Duodenal mucosa (tissue), 2 donors: Measurements from ENCODE around the gene METTL16.
"Not testable (repeated sequence)": the region's sequence is repeated elsewhere in the genome, so short reads cannot be mapped to it uniquely, and the experiment has no call there.

Source experiments
- H3K27ac ChIP-seq: one replicate; pipeline ENCODE4 v1.7.0; 2013; ENCODE audit warnings: low read depth, low read length
- H3K27me3 ChIP-seq, 2 donors: one replicate each; pipeline ENCODE4 v1.7.0; 2013; ENCODE audit warnings: low read length in 2 of 2, control low read depth in 1 of 2; ENCODE audit not compliant: insufficient read depth in 2 of 2, control insufficient read depth in 1 of 2
- H3K36me3 ChIP-seq, 2 donors: one replicate each; pipeline ENCODE4 v1.7.0; 2013; ENCODE audit warnings: low read length in 2 of 2, control low read depth in 1 of 2; ENCODE audit not compliant: insufficient read depth in 2 of 2, control insufficient read depth in 1 of 2
- H3K4me1 ChIP-seq, 2 donors: one replicate each; pipeline ENCODE4 v1.7.0; 2013; ENCODE audit warnings: low read length in 2 of 2, control low read depth in 1 of 2; ENCODE audit not compliant: insufficient read depth in 2 of 2, control insufficient read depth in 1 of 2
- H3K4me3 ChIP-seq, 2 donors: one replicate each; pipeline ENCODE4 v1.7.0; 2013; ENCODE audit warnings: low read length in 2 of 2, low read depth in 1 of 2
- H3K9ac ChIP-seq, 2 donors: one replicate each; pipeline ENCODE4 v1.7.0; 2013; ENCODE audit warnings: low read length in 2 of 2, low read depth in 1 of 2
- H3K9me3 ChIP-seq, 2 donors: one replicate each; pipeline ENCODE4 v1.7.0; 2013; ENCODE audit warnings: low read length in 2 of 2, control low read depth in 1 of 2; ENCODE audit not compliant: control insufficient read depth in 1 of 2

Gene METTL16

DNA sequence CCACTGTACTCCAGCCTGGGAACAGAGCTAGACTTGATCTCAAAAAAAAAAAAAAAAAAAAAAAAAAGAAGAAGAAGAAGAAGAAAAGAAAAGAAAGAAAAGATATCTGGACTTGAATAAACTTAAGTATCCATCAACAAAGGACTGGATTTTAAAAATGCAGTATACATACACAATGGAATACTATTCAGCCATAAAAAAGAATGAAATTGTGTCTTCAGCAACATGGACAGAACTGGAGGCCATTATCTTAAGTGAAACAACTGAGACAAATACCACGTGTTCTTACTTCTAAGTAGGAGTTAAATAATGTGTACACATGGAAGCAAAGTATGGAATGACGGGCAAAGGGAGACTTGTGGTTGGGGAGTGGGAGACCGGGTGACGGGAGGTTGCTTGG is 70.8 kb downstream of the METTL16 start:
- Histone ChIP-seq H3K36me3 (peaks cover 15 to 34% of the 10 kb centered on the region in 2 donors), H3K9ac (no peak overlapping the region)

DNA sequence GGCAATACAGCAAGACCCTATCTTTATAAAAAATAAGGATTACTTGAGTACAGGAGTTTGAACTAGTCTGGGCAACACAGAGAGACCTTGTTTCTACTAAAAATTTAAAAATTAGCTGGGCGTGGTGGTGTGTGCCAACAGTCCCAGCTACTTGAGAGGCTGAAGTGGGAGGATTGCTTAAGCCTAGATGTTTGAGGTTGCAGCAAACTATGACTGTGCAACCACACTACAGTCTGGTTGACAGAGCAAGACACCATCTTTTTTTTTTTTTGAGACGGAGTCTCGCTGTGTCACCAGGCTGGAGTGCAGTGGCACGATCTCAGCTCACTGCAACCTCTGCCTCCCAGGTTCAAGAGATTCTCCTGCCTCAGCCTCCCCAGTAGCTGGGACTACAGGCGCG is 71.7 kb downstream of the METTL16 start:
- not testable (repeated sequence) for H3K9me3 ChIP-seq, H3K9ac ChIP-seq, H3K4me3 ChIP-seq, H3K27ac ChIP-seq, H3K27me3 ChIP-seq
- Histone ChIP-seq H3K4me1 (peaks cover 4 to 11% of the 10 kb centered on the region in 2 donors), H3K36me3 (peaks cover 15 to 41% of the 10 kb centered on the region in 2 donors)

More for the DNA sequence above, 70.8 kb downstream of the METTL16 start:
- H3K4me1 ChIP-seq = peaks cover 4 to 11% of the 10 kb centered on the region in 2 donors
- no peak overlapping the region for H3K27ac ChIP-seq
- no peak overlapping the region for H3K4me3 ChIP-seq
- no peaks in the 10 kb centered on the region for H3K27me3 ChIP-seq
- no peaks in the 10 kb centered on the region for H3K9me3 ChIP-seq

DNA sequence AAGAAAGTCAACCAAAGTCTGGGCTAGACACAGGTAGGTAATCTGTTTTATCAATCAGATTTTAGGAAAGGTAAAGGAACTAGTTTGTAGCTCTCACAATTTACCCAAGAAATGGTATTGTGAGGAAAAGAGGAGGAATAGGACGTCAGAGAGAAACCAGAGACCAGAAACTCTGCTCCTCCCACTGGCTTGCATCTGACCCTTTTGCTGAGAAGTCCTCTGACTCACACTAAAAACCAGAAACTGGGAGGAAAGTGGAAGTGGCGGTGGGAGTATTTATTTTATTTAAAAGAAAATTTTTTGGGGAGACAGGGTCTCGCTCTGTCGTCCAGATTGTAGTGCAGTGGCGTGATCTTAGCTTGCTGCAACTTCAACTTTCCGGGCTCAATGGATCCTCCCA is 72.9 kb downstream of the METTL16 start:
- no peak overlapping the region for H3K27ac ChIP-seq
- H3K9ac ChIP-seq = no peak overlapping the region
- peaks cover 4 to 11% of the 10 kb centered on the region in 2 donors for H3K4me1 ChIP-seq
- no peaks in the 10 kb centered on the region for H3K27me3 ChIP-seq
- H3K9me3 ChIP-seq = no peaks in the 10 kb centered on the region
- H3K36me3 ChIP-seq = peaks cover 20 to 47% of the 10 kb centered on the region in 2 donors
- H3K4me3 ChIP-seq = no peak overlapping the region

DNA sequence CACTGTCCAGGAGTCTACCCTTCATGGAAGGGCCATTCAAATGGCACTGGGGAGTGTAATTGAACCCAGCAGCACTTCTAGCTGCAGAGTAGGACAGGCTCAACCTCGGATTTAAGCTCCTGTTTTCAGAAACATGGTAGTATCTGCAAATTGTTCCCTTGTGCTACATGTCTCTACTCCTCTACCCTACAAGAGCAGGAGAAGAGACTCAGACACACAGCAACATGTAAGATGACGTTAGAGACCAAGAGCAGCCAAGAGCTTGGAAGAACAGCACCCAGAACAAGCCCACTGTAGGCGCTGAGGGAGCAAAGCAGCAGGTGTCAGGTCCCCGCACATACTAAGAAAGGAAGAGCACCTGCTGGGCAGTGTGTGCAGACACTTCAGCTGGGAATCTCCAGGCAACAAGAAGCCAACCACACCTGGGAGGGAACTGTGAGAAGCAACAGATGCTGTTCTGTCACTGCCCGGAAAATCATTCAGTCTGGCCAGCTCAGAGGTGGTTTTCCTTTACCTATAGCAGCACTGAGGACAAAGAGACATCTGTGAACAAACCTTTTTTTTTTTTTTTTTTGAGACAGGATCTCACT is 75.3 kb downstream of the METTL16 start:
- no peaks in the 10 kb centered on the region for H3K9me3 ChIP-seq
- no peak overlapping the region for H3K9ac ChIP-seq
- no peak overlapping the region for H3K27ac ChIP-seq
- no peak overlapping the region for H3K4me3 ChIP-seq
- peaks cover 0 to 2% of the 10 kb centered on the region in 2 donors for H3K4me1 ChIP-seq
- no peaks in the 10 kb centered on the region for H3K27me3 ChIP-seq
- H3K36me3 ChIP-seq = peaks cover 26 to 61% of the 10 kb centered on the region in 2 donors

DNA sequence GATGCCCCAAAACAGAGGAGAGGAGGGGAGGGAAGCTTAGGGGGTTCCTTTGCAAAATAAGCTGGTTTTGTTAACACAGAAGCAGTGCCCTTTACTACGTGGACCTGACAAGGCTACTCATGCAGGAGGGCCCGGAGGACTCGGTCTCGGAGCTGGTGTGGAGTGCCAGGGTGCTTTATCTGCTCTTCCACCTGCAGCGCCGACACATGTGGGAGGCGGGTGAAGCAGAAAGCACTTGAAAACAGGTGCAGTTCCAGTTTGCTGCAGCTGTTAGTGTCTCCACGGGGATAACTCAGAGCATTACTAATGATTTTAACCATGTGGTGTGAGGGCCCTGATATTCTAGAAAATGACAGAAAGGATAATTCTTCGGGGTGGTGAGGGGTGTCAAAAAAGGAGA is 75.8 kb downstream of the METTL16 start:
- Histone ChIP-seq H3K4me3 (no peak overlapping the region), H3K9ac (no peak overlapping the region), H3K27ac (no peak overlapping the region), H3K36me3 (peaks cover 21 to 55% of the 10 kb centered on the region in 2 donors), H3K27me3 (no peaks in the 10 kb centered on the region), H3K9me3 (no peaks in the 10 kb centered on the region), H3K4me1 (no peaks in the 10 kb centered on the region)

DNA sequence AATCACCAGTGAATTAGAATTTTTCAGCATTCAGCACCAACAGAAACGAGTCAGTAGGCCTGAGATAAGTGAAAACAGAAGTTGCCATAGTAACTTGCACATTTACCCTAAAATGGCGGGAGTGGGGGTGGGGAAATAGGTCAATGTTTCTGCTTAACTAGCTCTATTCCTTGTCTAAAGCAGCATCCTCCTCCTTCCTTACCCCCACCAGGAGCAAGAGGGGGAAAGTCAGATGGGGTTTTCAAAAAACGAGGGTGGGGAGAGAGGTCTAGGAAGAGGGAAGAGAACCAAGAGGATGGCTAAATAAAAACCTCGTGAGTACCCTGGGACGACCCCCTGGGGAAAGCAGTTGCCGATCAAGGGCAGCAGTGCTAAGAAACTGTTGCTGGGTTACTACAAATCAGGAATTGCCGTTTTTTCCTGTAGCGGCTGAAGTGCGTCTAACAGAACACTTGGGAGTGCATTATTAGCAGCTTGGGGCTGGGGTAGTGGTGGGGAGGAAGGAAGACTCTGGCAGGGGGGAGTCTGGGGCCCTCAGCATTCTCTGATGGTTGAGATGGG is 76.4 kb downstream of the METTL16 start:
- no peak overlapping the region for H3K27ac ChIP-seq
- peaks cover 21 to 55% of the 10 kb centered on the region in 2 donors for H3K36me3 ChIP-seq
- no peak overlapping the region for H3K9ac ChIP-seq
- no peaks in the 10 kb centered on the region for H3K4me1 ChIP-seq
- no peaks in the 10 kb centered on the region for H3K9me3 ChIP-seq
- no peak overlapping the region for H3K4me3 ChIP-seq
- no peaks in the 10 kb centered on the region for H3K27me3 ChIP-seq

DNA sequence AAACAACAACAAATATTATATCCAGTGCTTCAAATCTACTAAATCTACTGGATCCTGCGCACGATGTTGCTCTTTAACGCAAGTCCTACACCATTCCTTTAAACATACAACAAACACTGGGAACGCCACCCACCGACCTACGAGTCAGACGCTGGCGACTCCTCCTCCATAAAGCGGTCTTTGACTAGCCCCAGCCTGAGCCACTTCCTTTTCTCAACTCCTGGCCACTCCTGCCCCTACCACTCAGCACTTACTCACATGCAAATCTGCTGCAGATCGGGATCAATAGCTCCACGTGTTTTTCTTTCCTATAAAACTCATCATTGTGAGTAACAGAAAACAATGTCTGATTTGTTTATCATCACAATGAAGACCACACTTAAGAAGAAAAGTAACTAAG is 78.0 kb downstream of the METTL16 start:
- Histone ChIP-seq H3K36me3 (peaks cover 14 to 48% of the 10 kb centered on the region in 2 donors), H3K27me3 (no peaks in the 10 kb centered on the region), H3K4me3 (no peak overlapping the region), H3K9me3 (no peaks in the 10 kb centered on the region), H3K4me1 (no peaks in the 10 kb centered on the region), H3K27ac (no peak overlapping the region), H3K9ac (no peak overlapping the region)

DNA sequence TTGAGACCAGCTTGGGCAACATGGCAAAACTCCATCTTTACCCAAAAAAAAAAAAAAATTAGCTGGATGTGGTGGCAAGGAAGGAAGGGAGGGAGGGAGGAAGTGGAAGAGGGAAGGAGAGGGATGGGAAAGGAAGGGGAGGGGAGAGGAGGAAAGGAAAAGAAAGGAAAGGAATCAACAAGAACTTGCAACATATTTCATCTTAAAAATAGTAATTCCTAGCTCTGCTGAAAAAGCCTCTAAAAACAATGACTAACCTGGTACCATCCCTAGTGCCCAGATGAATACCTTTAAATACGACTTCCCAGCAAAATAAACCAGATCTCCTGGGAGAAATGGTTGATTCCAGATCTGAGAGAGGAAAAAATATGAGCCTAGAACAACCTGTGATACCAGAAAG is 83.8 kb downstream of the METTL16 start:
- Histone ChIP-seq H3K9ac (no peak overlapping the region), H3K36me3 (peaks cover 0 to 8% of the 10 kb centered on the region in 2 donors), H3K4me1 (no peaks in the 10 kb centered on the region), H3K27me3 (no peaks in the 10 kb centered on the region), H3K27ac (no peak overlapping the region), H3K4me3 (no peak overlapping the region), H3K9me3 (no peaks in the 10 kb centered on the region)

DNA sequence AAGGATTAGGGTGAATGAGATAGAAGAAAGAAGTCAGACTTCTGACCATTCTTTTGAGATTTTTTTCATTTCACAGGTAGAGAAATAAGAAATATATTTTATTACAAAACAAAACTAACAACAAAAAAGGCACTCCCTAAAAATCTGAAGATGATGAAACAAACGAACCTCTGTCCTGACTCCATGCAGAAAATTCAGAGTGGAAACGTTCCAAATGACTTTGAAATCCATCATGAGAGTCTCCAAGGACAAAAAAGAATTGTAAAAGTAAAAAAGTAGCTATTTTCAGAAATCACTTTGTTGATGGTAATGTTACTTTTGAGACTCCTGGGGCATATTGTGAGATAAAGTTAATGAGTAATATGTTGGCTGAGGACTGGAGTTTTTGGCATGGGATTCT is 84.5 kb downstream of the METTL16 start:
- H3K9me3 ChIP-seq = no peaks in the 10 kb centered on the region
- H3K4me3 ChIP-seq = no peak overlapping the region
- H3K4me1 ChIP-seq = no peaks in the 10 kb centered on the region
- H3K27ac ChIP-seq = no peak overlapping the region
- no peak overlapping the region for H3K9ac ChIP-seq
- peaks cover 0 to 4% of the 10 kb centered on the region in 2 donors for H3K36me3 ChIP-seq
- H3K27me3 ChIP-seq = no peaks in the 10 kb centered on the region

- H3K36me3 ChIP-seq = peaks cover 8 to 38% of the 10 kb centered on the region in 2 donors
- H3K9me3 ChIP-seq = no peaks in the 10 kb centered on the region
- H3K27ac ChIP-seq = no peak overlapping the region
- no peak overlapping the region for H3K9ac ChIP-seq
- H3K4me1 ChIP-seq = peaks cover 0 to 3% of the 10 kb centered on the region in 2 donors
- no peaks in the 10 kb centered on the region for H3K27me3 ChIP-seq
- H3K4me3 ChIP-seq = no peak overlapping the region
Observed at GRCh38 chr17:2423271-2423670, 88.4 kb downstream of the METTL16 start.
